Cardiac muscle cell (in vitro differentiated cells and primary cell): ENCODE data around the gene CDK11A. TPM values are rescaled to one million over a fixed set of nuclear protein-coding genes. Genes with fewer than 3 reads are reported as not detected.
"Not testable (repeated sequence)": the region's sequence is repeated elsewhere in the genome, so short reads cannot be mapped to it uniquely, and the experiment has no call there.

ENCODE experiments used
- DNase-seq, 2 donors: peaks; one replicate each; pipeline versions ENCODE4 v3.0.0 to v3.0.0-alpha.2; 2010 to 2017; ENCODE audit warnings: low read depth in 1 of 2, low spot score in 1 of 2
- H3K27ac ChIP-seq: fragments of 200-600 bp; sonication (generic); 2 replicates; pipeline ENCODE4 v1.5.1; 2016
- H3K27me3 ChIP-seq: fragments of 200-600 bp; sonication (generic); 2 replicates; pipeline ENCODE4 v1.6.0; 2016; ENCODE audit warnings: control low read depth
- H3K36me3 ChIP-seq: fragments of 200-600 bp; sonication (generic); 2 replicates; pipeline ENCODE4 v1.5.1; 2016; ENCODE audit warnings: control low read depth
- H3K4me1 ChIP-seq: fragments of 200-600 bp; sonication (generic); 2 replicates; pipeline ENCODE4 v1.8.1; 2017; ENCODE audit warnings: low read depth, mild to moderate bottlenecking, mixed run types
- H3K4me3 ChIP-seq: fragments of 200-600 bp; sonication (generic); 2 replicates; pipeline ENCODE4 v1.5.1; 2016; ENCODE audit warnings: mild to moderate bottlenecking
- H3K9me3 ChIP-seq: fragments of 200-600 bp; sonication (generic); 2 replicates; pipeline ENCODE4 v1.5.1; 2017; ENCODE audit warnings: low read depth, mild to moderate bottlenecking, control low read depth
- polyA plus RNA-seq: library from polyadenylated mRNA; unstranded; fragments of >200 nt; fragmentation: Nextera tagmentation; extraction: Ambion mirVana; gene quantifications from 2 replicates; pipeline ENCODE4 v1.2.1, GENCODE V29; 2016
- total RNA-seq: library from RNA; depleted of rRNA; stranded (reverse); fragments of >200 nt; gene quantifications from 2 replicates; pipeline ENCODE4 v1.2.3, GENCODE V29; 2016
- TF ChIP-seq, protein P1 (sequence below): IDR thresholded peaks from 2 replicates; pipeline ENCODE4 v1.5.1; 2012; ENCODE audit warnings: low read depth, mild to moderate bottlenecking, low read length

CDK11A gene
- total and polyA plus RNA-seq, 2 experiments from 2014 or later, result 13.2 to 16.6 TPM

DNA sequence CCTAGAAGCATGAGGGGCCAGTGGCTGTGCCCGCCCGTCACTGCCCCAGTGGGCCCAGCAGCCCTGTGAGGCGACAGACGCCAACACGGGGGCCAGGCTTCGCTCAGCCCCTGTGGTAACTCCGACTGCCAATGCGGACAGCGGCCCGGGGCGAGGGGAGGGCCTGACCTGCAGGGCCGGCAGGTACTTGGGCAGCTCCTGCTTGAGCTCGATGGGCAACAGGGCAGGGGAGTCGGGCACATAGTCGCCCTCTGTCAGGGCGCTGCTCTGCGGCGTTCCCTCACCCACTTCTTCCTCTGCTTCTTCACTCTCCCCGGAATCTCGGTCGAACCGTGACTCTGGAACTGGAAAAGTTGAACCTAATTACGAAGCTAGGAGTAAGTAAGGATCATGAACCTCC is 16.9 kb downstream of the CDK11A start:
- H3K9me3 ChIP-seq, DNase-seq, H3K4me3 ChIP-seq, H3K27ac ChIP-seq, H3K36me3 ChIP-seq, H3K27me3 ChIP-seq, H3K4me1 ChIP-seq: not testable (repeated sequence)

DNA sequence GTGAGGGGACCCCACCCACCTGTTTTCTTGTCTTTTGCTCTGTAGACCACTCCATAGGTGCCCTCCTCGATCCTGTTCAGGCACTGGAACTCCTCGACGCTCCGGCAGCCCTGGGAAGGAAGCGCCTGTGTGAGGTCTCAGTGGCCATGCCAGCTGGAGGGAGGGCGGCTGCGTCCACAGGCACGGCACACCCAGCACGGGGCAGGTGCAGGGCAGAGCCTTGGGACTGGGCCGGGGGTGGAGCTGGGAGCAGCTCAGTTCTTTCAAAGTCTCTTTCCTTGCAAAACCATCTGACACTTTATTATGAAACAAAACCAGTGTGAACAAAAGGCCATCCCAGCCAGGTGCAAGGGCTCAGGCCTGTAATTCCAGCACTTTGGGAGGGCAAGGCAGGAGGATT is 18.5 kb downstream of the CDK11A start:
- not testable (repeated sequence) for H3K36me3 ChIP-seq, DNase-seq, H3K27ac ChIP-seq, H3K4me1 ChIP-seq, H3K4me3 ChIP-seq, H3K9me3 ChIP-seq, H3K27me3 ChIP-seq

DNA sequence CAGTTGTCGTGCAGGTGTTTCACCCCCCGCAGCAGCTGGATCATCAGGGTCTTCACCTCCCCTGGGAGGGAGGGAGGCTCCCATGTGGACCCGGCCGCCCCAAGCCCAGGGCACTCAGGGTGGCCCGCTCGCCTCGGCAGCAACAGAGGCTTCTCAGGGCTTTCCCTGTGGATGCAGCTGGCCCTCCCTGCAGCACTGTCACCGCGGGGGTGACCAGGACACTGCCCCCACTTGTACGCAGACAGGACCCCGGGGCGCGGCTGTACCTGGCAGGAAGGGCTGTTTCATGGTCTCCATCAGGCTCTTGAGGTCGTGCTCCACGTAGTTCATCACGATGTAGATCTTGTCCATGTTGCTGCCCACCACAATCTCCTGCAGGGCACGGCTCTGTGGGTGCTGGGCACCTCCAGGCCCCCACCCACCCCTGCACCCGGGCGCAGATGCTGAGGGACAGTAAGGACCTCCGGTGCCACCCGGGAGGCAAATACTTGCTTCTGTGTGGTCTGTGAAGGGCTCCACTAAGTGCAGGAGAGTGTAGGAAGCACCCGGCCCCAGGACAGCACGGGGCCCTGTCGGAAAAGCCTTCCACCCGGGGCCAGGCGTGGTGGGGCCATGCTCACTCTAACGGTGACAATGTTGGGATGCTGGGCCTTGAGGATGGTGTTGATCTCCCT is 19.7 kb downstream of the CDK11A start:
- H3K4me1 ChIP-seq, H3K4me3 ChIP-seq, H3K27me3 ChIP-seq, H3K36me3 ChIP-seq, H3K9me3 ChIP-seq, DNase-seq, H3K27ac ChIP-seq: not testable (repeated sequence)

DNA sequence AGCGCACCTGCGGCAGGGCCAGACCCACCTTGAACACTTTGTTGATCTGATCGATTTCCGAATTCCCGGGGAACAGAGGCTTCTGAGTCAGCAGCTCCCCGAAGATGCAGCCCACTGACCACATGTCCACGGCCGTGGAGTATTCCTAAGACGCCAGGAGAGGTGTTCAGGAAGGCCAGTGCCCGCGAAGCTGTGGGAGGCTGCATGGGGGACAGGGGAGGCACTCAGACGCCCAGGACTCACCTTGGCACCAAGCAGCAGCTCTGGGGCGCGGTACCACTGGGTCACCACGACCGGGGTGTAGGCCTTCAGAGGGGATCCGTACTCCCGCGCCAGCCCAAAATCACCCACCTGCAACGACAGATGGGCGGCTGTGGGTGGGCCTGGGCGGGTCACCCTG is 20.4 kb downstream of the CDK11A start:
- no peaks in the 10 kb centered on the region for H3K27me3 ChIP-seq
- H3K4me1 ChIP-seq, result no peaks in the 10 kb centered on the region
- no peaks in the 10 kb centered on the region for H3K36me3 ChIP-seq
- TF ChIP-seq, protein P1, sequence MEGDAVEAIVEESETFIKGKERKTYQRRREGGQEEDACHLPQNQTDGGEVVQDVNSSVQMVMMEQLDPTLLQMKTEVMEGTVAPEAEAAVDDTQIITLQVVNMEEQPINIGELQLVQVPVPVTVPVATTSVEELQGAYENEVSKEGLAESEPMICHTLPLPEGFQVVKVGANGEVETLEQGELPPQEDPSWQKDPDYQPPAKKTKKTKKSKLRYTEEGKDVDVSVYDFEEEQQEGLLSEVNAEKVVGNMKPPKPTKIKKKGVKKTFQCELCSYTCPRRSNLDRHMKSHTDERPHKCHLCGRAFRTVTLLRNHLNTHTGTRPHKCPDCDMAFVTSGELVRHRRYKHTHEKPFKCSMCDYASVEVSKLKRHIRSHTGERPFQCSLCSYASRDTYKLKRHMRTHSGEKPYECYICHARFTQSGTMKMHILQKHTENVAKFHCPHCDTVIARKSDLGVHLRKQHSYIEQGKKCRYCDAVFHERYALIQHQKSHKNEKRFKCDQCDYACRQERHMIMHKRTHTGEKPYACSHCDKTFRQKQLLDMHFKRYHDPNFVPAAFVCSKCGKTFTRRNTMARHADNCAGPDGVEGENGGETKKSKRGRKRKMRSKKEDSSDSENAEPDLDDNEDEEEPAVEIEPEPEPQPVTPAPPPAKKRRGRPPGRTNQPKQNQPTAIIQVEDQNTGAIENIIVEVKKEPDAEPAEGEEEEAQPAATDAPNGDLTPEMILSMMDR, result no peak
- no peak for DNase-seq
- no peak overlapping the region for H3K27ac ChIP-seq
- no peak overlapping the region for H3K4me3 ChIP-seq
- no peaks in the 10 kb centered on the region for H3K9me3 ChIP-seq

DNA sequence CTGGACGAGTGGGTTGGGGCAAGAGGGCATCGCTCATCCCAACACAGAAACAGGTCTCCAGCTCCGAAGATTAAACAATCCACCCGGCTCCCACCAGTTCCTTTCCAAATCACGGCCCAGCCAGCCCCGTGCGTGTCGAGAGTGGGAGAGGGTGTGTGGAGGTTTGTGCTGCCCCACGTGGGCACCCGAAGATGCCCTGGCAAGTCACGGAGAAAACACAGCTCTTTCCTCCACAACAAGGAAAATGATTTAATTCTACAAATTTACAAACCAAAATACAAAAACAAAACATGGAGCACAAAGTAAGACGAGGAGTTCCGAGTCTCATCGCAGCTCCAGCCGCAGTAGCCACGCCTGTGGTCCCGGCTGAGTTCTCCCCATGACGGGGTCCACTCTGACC is 21.7 kb downstream of the CDK11A start:
- H3K27ac ChIP-seq, H3K9me3 ChIP-seq, H3K36me3 ChIP-seq, H3K4me1 ChIP-seq, H3K4me3 ChIP-seq, H3K27me3 ChIP-seq, DNase-seq: not testable (repeated sequence)

DNA sequence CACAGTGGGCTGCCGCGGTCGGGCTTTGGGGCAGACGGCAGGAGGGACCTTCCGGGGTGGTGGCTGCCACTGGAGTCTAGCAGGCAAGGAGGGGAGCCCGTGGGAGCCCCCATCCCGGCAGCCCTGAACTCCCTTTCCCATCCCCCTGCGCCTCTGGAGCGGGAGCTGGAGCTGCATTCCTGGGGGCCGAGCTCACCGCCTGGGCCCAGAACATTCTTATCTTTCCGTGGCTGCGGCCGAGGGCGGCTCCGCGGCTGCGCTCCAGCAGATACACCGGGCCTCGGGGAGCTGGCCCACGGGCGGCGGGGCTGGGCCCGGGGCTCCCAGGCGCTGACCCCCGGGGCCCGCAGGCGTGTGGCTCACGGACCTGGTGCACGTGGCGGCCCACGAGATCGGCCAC is 23.6 kb downstream of the CDK11A start:
- not testable (repeated sequence) for H3K4me3 ChIP-seq, H3K27me3 ChIP-seq, H3K27ac ChIP-seq, H3K36me3 ChIP-seq, H3K4me1 ChIP-seq, H3K9me3 ChIP-seq, DNase-seq

DNA sequence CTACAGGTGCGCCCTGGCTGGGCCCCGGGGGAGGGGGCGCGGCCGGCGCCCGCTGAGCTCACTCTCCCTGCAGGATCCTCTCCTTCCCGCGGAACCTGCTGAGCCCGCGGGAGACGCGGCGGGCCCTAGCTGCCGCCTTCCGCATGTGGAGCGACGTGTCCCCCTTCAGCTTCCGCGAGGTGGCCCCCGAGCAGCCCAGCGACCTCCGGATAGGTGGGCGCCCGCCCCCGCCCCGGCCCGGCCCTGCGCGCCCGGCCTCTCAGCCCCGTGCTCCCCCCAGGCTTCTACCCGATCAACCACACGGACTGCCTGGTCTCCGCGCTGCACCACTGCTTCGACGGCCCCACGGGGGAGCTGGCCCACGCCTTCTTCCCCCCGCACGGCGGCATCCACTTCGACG is 24.1 kb downstream of the CDK11A start:
- not testable (repeated sequence) for H3K27me3 ChIP-seq, H3K27ac ChIP-seq, H3K36me3 ChIP-seq, DNase-seq, H3K4me1 ChIP-seq, H3K4me3 ChIP-seq, H3K9me3 ChIP-seq

DNA sequence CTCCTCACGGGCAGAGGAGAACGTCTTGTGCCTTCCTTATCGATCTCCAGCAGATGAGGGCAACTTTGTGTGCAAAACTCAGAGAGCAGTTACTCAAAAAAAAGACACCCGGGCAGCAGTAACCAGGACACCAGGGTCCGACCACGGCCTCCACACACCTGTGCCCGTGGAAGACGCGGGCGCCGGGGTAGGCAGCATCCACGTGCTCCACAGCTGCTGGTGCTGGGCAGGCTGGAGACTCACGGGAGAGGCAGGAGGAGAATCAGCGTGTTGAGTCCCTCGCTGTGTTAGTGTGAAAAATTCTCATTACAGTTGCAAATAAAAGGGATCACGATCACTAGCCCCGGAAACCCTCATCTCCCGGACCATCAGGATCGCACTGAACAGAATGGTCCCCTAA is 25.1 kb downstream of the CDK11A start:
- not testable (repeated sequence) for H3K4me3 ChIP-seq, H3K27ac ChIP-seq, H3K36me3 ChIP-seq, H3K27me3 ChIP-seq, DNase-seq, H3K4me1 ChIP-seq, H3K9me3 ChIP-seq

DNA sequence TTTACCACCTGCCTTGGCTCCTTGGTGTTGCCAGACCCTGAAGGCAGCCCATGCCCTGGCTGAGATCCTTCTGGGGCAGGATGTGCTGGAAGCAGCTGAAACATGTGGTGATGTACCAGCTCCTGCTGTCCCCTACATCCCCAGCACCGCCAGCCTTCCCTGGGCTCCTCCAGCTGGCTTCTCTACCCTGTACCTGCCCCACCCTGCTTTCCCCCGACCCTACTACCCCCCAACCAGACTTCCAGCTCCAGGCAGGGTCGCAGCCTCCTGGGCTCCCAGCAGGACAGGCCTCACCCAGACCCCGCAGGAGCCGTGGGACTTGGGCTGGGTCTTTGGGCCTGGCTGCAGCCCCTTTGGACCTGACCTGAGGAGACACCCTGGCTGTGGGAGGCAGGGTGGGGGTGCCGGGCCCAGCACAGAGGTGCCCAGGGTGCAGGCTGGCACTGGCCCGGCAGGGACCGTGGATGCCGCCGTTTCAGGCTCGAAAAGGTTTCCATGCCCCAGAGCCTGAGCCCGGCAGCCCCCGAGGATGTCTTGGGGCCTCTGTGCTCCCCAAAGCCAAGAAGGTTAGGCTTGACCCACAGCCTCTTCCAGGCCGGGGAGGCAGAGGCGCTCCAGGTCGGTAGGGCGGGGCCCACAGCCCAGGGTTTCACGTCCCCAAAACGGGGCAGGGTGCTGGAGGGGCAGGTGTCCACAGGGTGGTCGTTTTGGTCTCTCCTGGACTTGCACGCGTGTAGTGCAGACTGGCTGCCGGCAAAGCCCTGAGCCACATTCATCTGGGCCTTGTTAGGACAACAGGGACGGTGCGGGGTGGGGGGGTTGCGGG is 26.6 kb downstream of the CDK11A start:
- not testable (repeated sequence) for DNase-seq, H3K4me3 ChIP-seq, H3K27me3 ChIP-seq, H3K9me3 ChIP-seq, H3K36me3 ChIP-seq, H3K4me1 ChIP-seq, H3K27ac ChIP-seq

DNA sequence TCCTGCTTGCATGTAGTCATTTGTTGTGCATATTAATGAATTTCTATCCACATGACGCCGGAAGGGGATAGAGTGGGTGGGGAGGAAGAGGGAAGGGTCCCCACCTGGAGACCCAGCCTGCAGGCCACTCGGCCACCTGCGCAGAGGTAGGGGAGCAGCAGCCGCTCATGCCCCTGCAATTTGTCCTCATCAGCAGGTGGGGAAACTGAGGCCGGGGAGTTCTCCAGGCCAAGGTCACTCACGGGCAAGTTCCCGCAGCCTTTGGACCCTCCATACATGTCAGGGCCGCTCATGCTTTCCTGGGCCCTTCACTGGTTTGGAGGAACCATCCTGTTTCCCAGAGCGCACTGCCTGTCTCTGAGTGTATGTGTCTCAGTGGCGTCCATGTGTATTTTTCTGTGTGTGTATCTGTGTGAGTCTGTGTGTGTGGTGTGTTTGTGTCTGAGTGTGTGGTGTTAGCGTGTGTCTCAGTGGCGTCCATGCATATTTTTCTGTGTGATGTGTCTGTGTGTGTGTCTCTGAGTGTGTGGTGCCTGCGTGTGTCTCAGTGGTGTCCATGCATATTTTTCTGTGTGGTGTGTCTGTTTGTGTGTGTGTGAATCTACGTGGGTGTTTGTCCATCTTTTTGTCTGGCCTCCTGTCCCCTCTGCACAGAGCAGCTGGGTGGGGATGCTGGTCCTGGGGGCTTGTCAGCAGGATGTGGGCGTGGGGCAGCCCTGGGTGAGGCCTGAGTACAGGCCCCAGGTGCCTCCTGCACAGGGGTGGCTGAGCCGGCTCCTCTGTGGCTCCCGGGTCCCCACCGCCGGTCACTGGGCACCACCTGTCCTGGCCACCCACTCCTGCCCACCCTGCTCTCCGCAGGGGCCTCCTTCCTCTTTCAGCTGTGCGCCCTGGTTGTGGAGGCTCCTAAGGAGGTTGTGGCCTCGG is 27.5 kb downstream of the CDK11A start:
- H3K36me3 ChIP-seq, DNase-seq, H3K27me3 ChIP-seq, H3K9me3 ChIP-seq, H3K4me1 ChIP-seq, H3K4me3 ChIP-seq, H3K27ac ChIP-seq: not testable (repeated sequence)

DNA sequence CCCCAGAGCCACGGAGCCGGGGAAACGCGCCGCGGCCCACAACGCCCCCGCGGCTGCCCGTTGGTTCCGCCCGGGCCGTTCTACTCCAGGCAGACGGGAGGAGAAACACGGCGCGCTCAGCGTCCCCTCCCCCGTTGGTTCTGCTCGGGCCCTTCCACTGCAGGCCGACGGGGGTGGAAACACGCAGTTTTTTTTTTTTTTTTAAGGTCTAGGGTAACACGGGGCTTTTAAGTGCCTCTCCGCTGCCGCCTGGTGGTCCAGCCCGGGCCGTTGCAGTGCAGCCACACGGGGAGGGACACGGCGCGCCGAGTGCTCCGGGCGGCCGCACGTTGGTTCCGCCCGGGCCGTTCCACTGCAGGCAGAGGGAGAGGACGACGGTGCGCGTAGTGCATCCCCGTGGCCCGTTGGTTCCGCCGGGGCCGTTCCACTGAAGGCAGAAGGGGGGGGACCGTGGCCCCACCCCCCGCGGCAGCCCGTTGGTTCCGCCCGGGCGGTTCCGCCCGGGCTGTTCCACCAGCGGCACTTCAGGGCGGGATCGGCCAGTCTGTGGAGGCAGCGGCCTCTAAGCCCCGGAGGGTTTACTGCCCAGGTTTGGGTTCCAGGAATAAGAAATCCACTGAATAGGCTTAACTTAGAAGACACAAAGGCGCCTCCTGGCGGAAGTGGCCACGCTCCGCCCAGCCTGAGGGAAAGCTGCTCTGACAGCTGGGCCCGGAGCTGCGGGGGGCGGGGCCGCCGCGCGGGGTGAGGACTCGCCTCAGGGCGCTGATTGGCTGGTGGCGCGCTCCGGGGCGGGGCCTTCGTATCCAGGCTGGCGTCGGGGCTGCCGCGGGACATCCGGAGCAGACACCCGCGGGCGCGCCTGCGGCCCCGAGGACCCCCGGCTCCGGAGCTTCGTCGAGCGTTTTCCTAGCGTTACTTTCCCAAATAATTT is 31.2 kb downstream of the CDK11A start, which contains the start of gene SLC35E2B:
TSS of gene SLC35E2B (minus strand) at position 82 of the 934 bp plus-strand sequence. CDS start 16,096 bp downstream, outside the sequence.
- H3K4me3 ChIP-seq, result peak within 1 kb of the TSS; percentile 79
- peak; percentile 93 to 98 for DNase-seq
- peak within 1 kb of the TSS; percentile 95 for H3K27ac ChIP-seq
- H3K9me3 ChIP-seq, H3K4me1 ChIP-seq, H3K27me3 ChIP-seq, H3K36me3 ChIP-seq: not testable (repeated sequence)

DNA sequence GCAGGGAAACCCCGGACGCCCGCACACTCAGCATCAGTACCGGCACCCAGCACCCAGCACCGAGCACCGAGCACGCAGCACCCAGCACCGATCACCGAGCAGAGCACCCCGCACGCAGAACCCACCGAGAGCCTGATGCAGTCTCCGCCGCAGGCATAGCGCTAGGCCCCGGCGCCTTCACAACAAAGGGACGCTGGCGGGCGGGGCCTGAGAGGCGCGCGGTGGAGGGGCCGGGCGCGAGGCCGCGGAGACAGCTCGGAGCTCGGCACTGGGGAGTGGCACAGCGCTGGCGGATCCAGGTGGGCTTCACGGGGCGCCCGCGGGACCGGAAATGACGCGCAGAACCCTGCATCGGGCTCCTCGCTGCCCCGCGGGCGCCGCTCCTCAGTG is 31.8 kb downstream of the CDK11A start:
- H3K4me3 ChIP-seq, result peak overlapping the region; percentile 79
- not testable (repeated sequence) for H3K9me3 ChIP-seq, H3K4me1 ChIP-seq, H3K27me3 ChIP-seq, H3K36me3 ChIP-seq
- DNase-seq, result peak; percentile 75 to 82
- H3K27ac ChIP-seq, result peak overlapping the region; percentile 95
